ENCODE measurements around the gene GCAT.

GRCh38 chr22:37804352-37804880 lies 3.3 kb upstream of the GCAT start:
- TF ChIP-seq CTCF (IDR thresholded peaks at IDR 0.05) = no peak
- no peak for TF ChIP-seq POLR2A (IDR thresholded peaks at IDR 0.05)
